Dermis blood vessel endothelial cell (primary cell): ENCODE measurements around the gene ZNHIT2. TPM values are rescaled to one million over a fixed set of nuclear protein-coding genes. Genes with fewer than 3 reads are reported as not detected.

ENCODE experiments used
- DNase-seq: peaks from one replicate; pipeline ENCODE4 v3.0.0; 2010
- total RNA-seq: library from RNA; depleted of rRNA; stranded (reverse); fragments of >200 nt; gene quantifications from 2 replicates; pipeline ENCODE4 v1.2.3, GENCODE V29; 2014

The ZNHIT2 gene
- total RNA-seq, 1 donor from 2014 or later = 13.1 TPM

DNA sequence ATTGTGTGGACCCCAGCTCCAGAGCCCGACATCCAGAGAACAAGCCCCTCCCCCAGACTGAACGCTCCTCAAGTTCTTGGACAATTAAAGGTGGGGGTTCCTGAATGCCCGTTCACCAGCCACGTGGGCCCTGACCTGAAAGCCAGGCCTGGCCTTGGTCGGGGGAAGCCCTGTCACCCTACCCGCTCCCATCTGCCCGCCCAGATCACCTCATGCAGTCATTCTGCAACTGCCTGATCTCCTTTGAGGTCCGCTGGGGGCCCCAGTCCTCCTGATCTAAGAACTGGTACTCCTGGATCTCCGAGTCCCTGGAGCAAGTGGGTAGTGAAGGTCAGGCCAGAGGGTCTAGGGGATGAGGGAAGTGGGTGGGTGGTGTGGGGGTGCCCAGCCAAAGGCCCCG lies 50.1 kb downstream of the ZNHIT2 start:
- no peak for DNase-seq

DNA sequence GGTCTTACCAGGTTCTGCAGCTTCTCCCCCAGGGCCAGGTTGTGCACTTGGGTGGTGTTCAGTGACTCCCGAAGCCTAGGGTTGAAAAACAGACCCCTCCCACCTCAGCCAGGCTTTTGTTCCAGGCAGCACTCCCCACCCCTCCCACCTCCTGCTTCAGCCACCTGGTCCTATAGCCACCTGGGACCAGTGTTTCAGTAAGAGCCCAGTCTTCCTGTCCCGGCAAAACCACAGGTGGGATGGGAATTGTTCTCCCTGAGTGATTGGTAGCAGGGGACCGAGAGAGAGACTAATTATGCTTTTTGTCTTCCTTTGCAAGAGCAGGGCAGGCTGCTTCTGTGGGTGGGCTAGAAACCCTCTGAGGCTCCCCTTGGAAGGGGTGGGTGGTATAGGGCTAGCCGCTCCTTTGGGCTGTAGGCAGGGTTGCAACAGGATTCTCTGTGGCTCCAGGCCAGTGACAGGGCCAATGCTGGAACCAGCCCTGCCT lies 50.7 kb downstream of the ZNHIT2 start:
- DNase-seq = no peak

Other genes with a start within 250 kb of the ZNHIT2 start
- 75.9 and 125 TPM in 2 replicates for gene EHD1, start 239.1 kb downstream of the ZNHIT2 start, total RNA-seq
- 17.7 and 24.8 TPM in 2 replicates for gene ATG2A, start 200.5 kb downstream of the ZNHIT2 start, total RNA-seq
- gene PPP2R5B, start 193.0 kb downstream of the ZNHIT2 start, total RNA-seq = 14.1 and 15.0 TPM in 2 replicates
- not detected in 2 replicates for gene GPHA2, start 181.8 kb downstream of the ZNHIT2 start, total RNA-seq
- gene MAJIN, start 145.6 kb downstream of the ZNHIT2 start, total RNA-seq = 0.17 TPM in 1 of 2 replicates, not detected in the other
- 0.34 and 1.1 TPM in 2 replicates for gene BATF2, start 120.7 kb downstream of the ZNHIT2 start, total RNA-seq
- 144 and 145 TPM in 2 replicates for gene ARL2, start 103.5 kb downstream of the ZNHIT2 start, total RNA-seq
- 13.1 and 16.5 TPM in 2 replicates for gene SNX15, start 90.3 kb downstream of the ZNHIT2 start, total RNA-seq
- gene SAC3D1, start 76.5 kb downstream of the ZNHIT2 start, total RNA-seq = 12.4 and 16.0 TPM in 2 replicates
- 11.0 and 20.3 TPM in 2 replicates for gene NAALADL1, start 59.1 kb downstream of the ZNHIT2 start, total RNA-seq
- 4.4 and 17.5 TPM in 2 replicates for gene CDCA5, start 33.7 kb downstream of the ZNHIT2 start, total RNA-seq
- gene ZFPL1, start 33.5 kb downstream of the ZNHIT2 start, total RNA-seq = 26.2 and 30.2 TPM in 2 replicates
- 319 and 409 TPM in 2 replicates for gene VPS51, start 21.5 kb downstream of the ZNHIT2 start, total RNA-seq
- 25.7 and 31.4 TPM in 2 replicates for gene TM7SF2, start 5.8 kb downstream of the ZNHIT2 start, total RNA-seq
- 180 and 316 TPM in 2 replicates for gene FAU, start 4.4 kb upstream of the ZNHIT2 start, total RNA-seq
- gene MRPL49, start 4.6 kb upstream of the ZNHIT2 start, total RNA-seq = 51.8 and 59.2 TPM in 2 replicates
- 19.2 and 28.2 TPM in 2 replicates for gene SYVN1, start 16.8 kb upstream of the ZNHIT2 start, total RNA-seq
- gene SPDYC, start 52.5 kb upstream of the ZNHIT2 start, total RNA-seq = not detected in 2 replicates
- gene CAPN1, start 64.2 kb upstream of the ZNHIT2 start, total RNA-seq = 97.2 and 207 TPM in 2 replicates
- gene POLA2, start 144.3 kb upstream of the ZNHIT2 start, total RNA-seq = 8.2 and 12.1 TPM in 2 replicates
- gene CDC42EP2, start 197.2 kb upstream of the ZNHIT2 start, total RNA-seq = 11.4 and 12.3 TPM in 2 replicates
- 32.7 and 60.4 TPM in 2 replicates for gene DPF2, start 216.2 kb upstream of the ZNHIT2 start, total RNA-seq
- 0.17 and 0.23 TPM in 2 replicates for gene TIGD3, start 237.1 kb upstream of the ZNHIT2 start, total RNA-seq